Astrocyte (in vitro differentiated cells and primary cell): ENCODE results near the gene LRMDA.

ENCODE experiments used
- CTCF ChIP-seq: IDR thresholded peaks from 2 replicates; pipeline ENCODE4 v1.5.1; 2011; ENCODE audit warnings: low read depth, mild to moderate bottlenecking, inconsistent platforms, low read length, moderate library complexity; ENCODE audit not compliant: insufficient read depth
- EZH2 ChIP-seq: IDR thresholded peaks from 2 replicates; pipeline ENCODE4 v1.6.1; 2012; ENCODE audit warnings: mild to moderate bottlenecking, low read length, inconsistent platforms; ENCODE audit not compliant: insufficient read depth

DNA sequence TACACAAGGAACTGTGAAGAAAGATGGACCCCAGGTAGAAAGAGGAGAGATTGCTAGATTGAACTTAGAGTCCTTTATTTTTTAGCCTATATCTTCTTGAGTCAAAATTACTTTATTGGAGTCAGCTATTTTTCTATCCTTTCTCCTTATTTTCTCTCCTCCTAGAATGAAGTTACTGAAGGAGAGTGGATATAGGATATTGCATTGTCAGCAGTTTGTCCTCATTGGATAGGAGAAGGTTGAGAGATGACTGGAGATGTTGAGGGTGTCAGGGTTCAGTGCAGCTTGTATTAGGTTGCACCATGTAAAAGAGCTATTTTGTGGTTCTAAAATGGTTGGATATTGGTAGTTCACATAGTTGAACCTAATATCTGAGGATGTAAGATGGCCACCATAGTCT lies 5.5 kb downstream of the LRMDA start:
- TF ChIP-seq EZH2, result no peak
- no peak for TF ChIP-seq CTCF
